WTC11 (cell line): ENCODE measurements around the gene SWAP70.

ENCODE experiments used
- ATF2 ChIP-seq: sonication (generic); formaldehyde crosslinking; IDR thresholded peaks from 2 replicates; pipeline ENCODE4 v1.8.1; 2022; ENCODE audit warnings: low read depth, missing genetic modification reagents, borderline replicate concordance
- CTCF ChIP-seq: fragments of 200-600 bp; IDR thresholded peaks from 2 replicates; pipeline ENCODE4 v1.8.0; 2022; ENCODE audit warnings: antibody characterized with exemption
- ELF4 ChIP-seq: sonication (generic); formaldehyde crosslinking; IDR thresholded peaks from 2 replicates; pipeline ENCODE4 v1.8.1; 2022; ENCODE audit warnings: low read depth, mild to moderate bottlenecking, moderate library complexity, missing genetic modification reagents
- ESRRA ChIP-seq: sonication (generic); formaldehyde crosslinking; IDR thresholded peaks from 2 replicates; pipeline ENCODE4 v1.8.1; 2022; ENCODE audit warnings: mild to moderate bottlenecking, missing genetic modification reagents, borderline replicate concordance
- HMGXB4 ChIP-seq: sonication (generic); formaldehyde crosslinking; IDR thresholded peaks from 2 replicates; pipeline ENCODE4 v1.8.1; 2023; ENCODE audit warnings: mild to moderate bottlenecking, moderate library complexity, missing genetic modification reagents
- MLX ChIP-seq: sonication (generic); formaldehyde crosslinking; IDR thresholded peaks from 2 replicates; pipeline ENCODE4 v1.8.1; 2023; ENCODE audit warnings: mild to moderate bottlenecking, missing genetic modification reagents, moderate library complexity
- NFYB ChIP-seq: sonication (generic); formaldehyde crosslinking; conservative IDR thresholded peaks from 2 replicates; pipeline ENCODE4 v1.8.0; 2022; ENCODE audit warnings: low read depth, missing genetic modification reagents
- NR1H2 ChIP-seq: sonication (generic); formaldehyde crosslinking; IDR thresholded peaks from 2 replicates; pipeline ENCODE4 v1.9.0; 2021; ENCODE audit warnings: mild to moderate bottlenecking, moderate library complexity, missing genetic modification reagents
- SP1 ChIP-seq: sonication (generic); formaldehyde crosslinking; conservative IDR thresholded peaks from 2 replicates; pipeline ENCODE4 v1.8.1; 2022; ENCODE audit warnings: missing genetic modification reagents
- STAT6 ChIP-seq: sonication (generic); formaldehyde crosslinking; conservative IDR thresholded peaks from 2 replicates; pipeline ENCODE4 v1.8.1; 2023; ENCODE audit warnings: mild to moderate bottlenecking, low read depth, missing genetic modification reagents, moderate library complexity
- TCF7 ChIP-seq: sonication (generic); formaldehyde crosslinking; IDR thresholded peaks from 2 replicates; pipeline ENCODE4 v1.8.0; 2022; ENCODE audit warnings: mild to moderate bottlenecking, low read depth, missing genetic modification reagents, moderate library complexity
- ZNF138 ChIP-seq: sonication (generic); formaldehyde crosslinking; conservative IDR thresholded peaks from 2 replicates; pipeline ENCODE4 v1.8.1; 2022; ENCODE audit warnings: mild to moderate bottlenecking, moderate library complexity, missing genetic modification reagents
- ZNF396 ChIP-seq: fragments of 250-450 bp; sonication (Bioruptor Pico); IDR thresholded peaks from 2 replicates; pipeline ENCODE4 v1.8.0; 2021; ENCODE audit warnings: mild to moderate bottlenecking, moderate library complexity, borderline replicate concordance

- no peak for TF ChIP-seq MLX (CRISPR knock-in tag)
- TF ChIP-seq TCF7 (CRISPR knock-in tag) = no peak
- TF ChIP-seq CTCF = no peak
- TF ChIP-seq ELF4 (CRISPR knock-in tag) = no peak
- TF ChIP-seq NR1H2 (CRISPR knock-in tag) = no peak
- TF ChIP-seq NFYB (CRISPR knock-in tag) = no peak
- TF ChIP-seq SP1 = no peak
- no peak for TF ChIP-seq HMGXB4 (CRISPR knock-in tag)
- no peak for TF ChIP-seq ESRRA
- no peak for TF ChIP-seq ZNF396 (CRISPR knock-in tag)
- TF ChIP-seq ATF2 = no peak
- TF ChIP-seq ZNF138 (CRISPR knock-in tag) = no peak
- no peak for TF ChIP-seq STAT6 (CRISPR knock-in tag)
These were observed 98.7 kb downstream of the SWAP70 start for GRCh38 chr11:9762531-9762930.
